PC-3 (cell line): Measurements from ENCODE around the gene PCED1A. TPM values are rescaled to one million over a fixed set of nuclear protein-coding genes. Genes with fewer than 3 reads are reported as not detected.

ENCODE experiments used
- ATAC-seq: fragments of 200-7000 bp; cut with Tn5 transposase; 2 replicates; pipeline ENCODE4 v1.9.1; 2020; ENCODE audit warnings: mild to moderate bottlenecking, moderate library complexity
- BruUV-seq: library from RNA; stranded (reverse); fragments of 400-500 nt; replicated peaks from 2 replicates; lab custom pipeline; 2021; lab: Mats Ljungman, UMichigan
- CTCF ChIA-PET: fragments of 300-600 bp; sonication (Branson Sonifier 250); formaldehyde crosslinking; loops from one replicate; lab custom pipeline; 2022; ENCODE audit warnings: antibody characterized with exemption; lab: Charles Lee
- POLR2A ChIA-PET: fragments of 300-600 bp; sonication (Branson Sonifier 250); formaldehyde crosslinking; loops from one replicate; lab custom pipeline; 2022; ENCODE audit warnings: antibody characterized with exemption; ENCODE audit not compliant: unreplicated experiment; lab: Charles Lee
- DNase-seq: peaks from one replicate; pipeline ENCODE4 v3.0.0-alpha.2; 2015
- H2AFZ ChIP-seq: fragments of 300-600 bp; sonication (generic); 2 replicates; pipeline ENCODE4 v1.6.0; 2016; ENCODE audit warnings: antibody characterized with exemption, low read length
- H3F3A ChIP-seq: fragments of 300-600 bp; sonication (generic); one replicate; pipeline ENCODE4 v1.6.0; 2017; ENCODE audit warnings: antibody characterized with exemption, low read length, control low read depth, mild to moderate bottlenecking; ENCODE audit not compliant: unreplicated experiment
- H3K27ac ChIP-seq: fragments of 300-600 bp; sonication (generic); 2 replicates; pipeline ENCODE4 v1.5.1; 2016; ENCODE audit warnings: mild to moderate bottlenecking, low read length
- H3K27me3 ChIP-seq: fragments of 300-600 bp; sonication (generic); 2 replicates; pipeline ENCODE4 v1.6.1; 2016; ENCODE audit warnings: low read length, mixed read lengths
- H3K36me3 ChIP-seq: fragments of 300-600 bp; sonication (generic); 2 replicates; pipeline ENCODE4 v1.6.1; 2016; ENCODE audit warnings: low read depth, mixed run types, low read length, mixed read lengths
- H3K4me1 ChIP-seq: fragments of 300-600 bp; sonication (generic); 2 replicates; pipeline ENCODE4 v1.5.1; 2016; ENCODE audit warnings: low read length; ENCODE audit not compliant: insufficient read depth
- H3K4me2 ChIP-seq: fragments of 300-600 bp; sonication (generic); 2 replicates; pipeline ENCODE4 v1.6.0; 2016; ENCODE audit warnings: low read length
- H3K4me3 ChIP-seq: fragments of 300-600 bp; sonication (generic); 2 replicates; pipeline ENCODE4 v1.5.1; 2016; ENCODE audit warnings: mild to moderate bottlenecking, low read length, mixed read lengths
- H3K79me2 ChIP-seq: fragments of 300-600 bp; sonication (generic); 2 replicates; pipeline ENCODE4 v1.6.1; 2017; ENCODE audit warnings: low read length, mixed read lengths
- H3K9ac ChIP-seq: fragments of 300-600 bp; sonication (generic); 2 replicates; pipeline ENCODE4 v1.6.0; 2016; ENCODE audit warnings: mild to moderate bottlenecking, low read length
- H3K9me2 ChIP-seq: fragments of 300-600 bp; sonication (generic); replicated peaks from 2 replicates; pipeline ENCODE4 v1.6.1; 2016; ENCODE audit warnings: mixed run types, low read length, mixed read lengths
- H3K9me3 ChIP-seq: fragments of 300-600 bp; sonication (generic); 2 replicates; pipeline ENCODE4 v1.6.1; 2016; ENCODE audit warnings: low read length, mixed read lengths
- H4K20me1 ChIP-seq: fragments of 300-600 bp; sonication (generic); 2 replicates; pipeline ENCODE4 v1.6.1; 2016; ENCODE audit warnings: low read length, mixed read lengths
- CTCF ChIP-seq: fragments of 300-600 bp; sonication (generic); conservative IDR thresholded peaks from 2 replicates; pipeline ENCODE4 v1.5.1; 2017; ENCODE audit warnings: antibody characterized with exemption, low read depth, mild to moderate bottlenecking, low read length
- EZH2 ChIP-seq: fragments of 300-600 bp; sonication (generic); IDR thresholded peaks from one replicate; pipeline ENCODE4 v1.6.1; 2017; ENCODE audit warnings: antibody characterized with exemption, mild to moderate bottlenecking, low read length; ENCODE audit not compliant: unreplicated experiment
- EZH2phosphoT487 ChIP-seq: fragments of 300-600 bp; sonication (generic); IDR thresholded peaks from 2 replicates; pipeline ENCODE4 v1.6.1; 2018; ENCODE audit warnings: mild to moderate bottlenecking, antibody characterized with exemption, low read length, borderline replicate concordance
- intact Hi-C: fragments of 100-400 bp; cut with micrococcal nuclease; formaldehyde crosslinking; loops from 2 replicates; pipeline ENCODE4 v1.9.0; 2023
- total RNA-seq: library from RNA; depleted of rRNA; stranded (reverse); fragments of >200 nt; gene quantifications from 2 replicates; pipeline ENCODE4 v1.2.3, GENCODE V29; 2014

Gene PCED1A
- total RNA-seq, 1 experiment from 2014 or later, result 21.9 TPM

GRCh38 chr20:2838170-2838797 lies 2.2 kb downstream of the PCED1A start:
- Histone ChIP-seq H3K4me2 (no peak overlapping the region), H2AFZ (no peak overlapping the region), H3K9ac (no peak overlapping the region), H3K9me3 (no peaks in the 10 kb centered on the region), H3K36me3 (no peaks in the 10 kb centered on the region), H3K27me3 (no peaks in the 10 kb centered on the region), H3K4me3 (no peak overlapping the region), H3K27ac (no peak overlapping the region), H4K20me1 (no peaks in the 10 kb centered on the region), H3K79me2 (peaks cover 26% of the 10 kb centered on the region), H3F3A (no peaks in the 10 kb centered on the region), H3K4me1 (peaks cover 16% of the 10 kb centered on the region), H3K9me2 (no peaks in the 10 kb centered on the region)
- intact Hi-C loops, result no loop called here
- DNase-seq (no peak), ATAC-seq (no peak)
- BruUV-seq, result no TSS peak
- ChIA-PET POLR2A (no interaction called here), CTCF (no interaction called here)
- TF ChIP-seq EZH2 (no peak), EZH2phosphoT487 (no peak), CTCF (no peak)

GRCh38 chr20:2837221-2837960 lies 3.1 kb downstream of the PCED1A start:
- no peak for ATAC-seq
- Histone ChIP-seq H3K36me3 (no peaks in the 10 kb centered on the region), H3K27ac (no peak overlapping the region), H4K20me1 (no peaks in the 10 kb centered on the region), H2AFZ (no peak overlapping the region), H3K9me3 (no peaks in the 10 kb centered on the region), H3K9ac (no peak overlapping the region), H3K4me1 (peaks cover 20% of the 10 kb centered on the region), H3K27me3 (no peaks in the 10 kb centered on the region), H3K4me2 (no peak overlapping the region), H3K79me2 (peaks cover 26% of the 10 kb centered on the region), H3K9me2 (no peaks in the 10 kb centered on the region), H3K4me3 (no peak overlapping the region), H3F3A (no peaks in the 10 kb centered on the region)
- BruUV-seq, result no TSS peak
- no peak for DNase-seq
- CTCF ChIA-PET, result no interaction called here
- no peak for TF ChIP-seq EZH2
- TF ChIP-seq CTCF, result no peak
- TF ChIP-seq EZH2phosphoT487, result no peak
- POLR2A ChIA-PET, result no interaction called here
- intact Hi-C loops, result no loop called here

GRCh38 chr20:2836035-2836434 lies 4.4 kb downstream of the PCED1A start:
- no peak overlapping the region for H2AFZ ChIP-seq
- no peaks in the 10 kb centered on the region for H3F3A ChIP-seq
- no peaks in the 10 kb centered on the region for H3K27me3 ChIP-seq
- H3K4me1 ChIP-seq, result peaks cover 23% of the 10 kb centered on the region
- no peaks in the 10 kb centered on the region for H4K20me1 ChIP-seq
- no peak overlapping the region for H3K9ac ChIP-seq
- BruUV-seq, result no TSS peak
- TF ChIP-seq EZH2 (no peak), CTCF (no peak), EZH2phosphoT487 (no peak)
- H3K4me2 ChIP-seq, result no peak overlapping the region
- POLR2A ChIA-PET, result no interaction called here
- ATAC-seq (no peak), DNase-seq (no peak)
- no peaks in the 10 kb centered on the region for H3K36me3 ChIP-seq
- H3K9me2 ChIP-seq, result no peaks in the 10 kb centered on the region
- no peak overlapping the region for H3K27ac ChIP-seq
- peaks cover 16% of the 10 kb centered on the region for H3K79me2 ChIP-seq
- intact Hi-C loops, result no loop called here
- H3K9me3 ChIP-seq, result no peaks in the 10 kb centered on the region
- H3K4me3 ChIP-seq, result no peak overlapping the region
- CTCF ChIA-PET, result no interaction called here
